HG02870 (cell line): ENCODE measurements around the gene BATF3.

Experiments used
- ATAC-seq: cut with Tn5 transposase; IDR thresholded peaks from one replicate; pipeline ENCODE4 v1.9.1; 2021; ENCODE audit warnings: mild to moderate bottlenecking, moderate library complexity; ENCODE audit not compliant: unreplicated experiment

BATF3 gene

DNA sequence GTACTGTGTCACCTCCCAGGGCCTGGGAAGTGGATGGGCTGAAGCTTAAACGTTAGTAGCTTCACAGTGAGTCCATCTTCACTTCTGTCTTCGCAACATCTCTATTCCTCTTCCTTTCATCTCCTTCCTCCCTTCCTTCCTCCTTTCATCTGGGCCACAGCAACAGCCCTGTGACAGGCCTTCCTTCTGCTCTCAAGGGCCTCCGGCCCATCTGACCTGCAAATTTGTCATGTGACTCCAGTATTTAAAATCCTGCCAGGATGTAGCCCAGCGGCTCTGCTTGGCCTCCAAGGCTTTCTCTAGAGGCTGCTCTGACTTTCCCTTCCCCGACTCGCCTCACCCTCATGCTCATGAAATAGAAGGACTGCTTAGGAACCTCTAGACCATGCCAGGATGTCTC, 10.9 kb upstream of the BATF3 start:
- no peak for ATAC-seq

DNA sequence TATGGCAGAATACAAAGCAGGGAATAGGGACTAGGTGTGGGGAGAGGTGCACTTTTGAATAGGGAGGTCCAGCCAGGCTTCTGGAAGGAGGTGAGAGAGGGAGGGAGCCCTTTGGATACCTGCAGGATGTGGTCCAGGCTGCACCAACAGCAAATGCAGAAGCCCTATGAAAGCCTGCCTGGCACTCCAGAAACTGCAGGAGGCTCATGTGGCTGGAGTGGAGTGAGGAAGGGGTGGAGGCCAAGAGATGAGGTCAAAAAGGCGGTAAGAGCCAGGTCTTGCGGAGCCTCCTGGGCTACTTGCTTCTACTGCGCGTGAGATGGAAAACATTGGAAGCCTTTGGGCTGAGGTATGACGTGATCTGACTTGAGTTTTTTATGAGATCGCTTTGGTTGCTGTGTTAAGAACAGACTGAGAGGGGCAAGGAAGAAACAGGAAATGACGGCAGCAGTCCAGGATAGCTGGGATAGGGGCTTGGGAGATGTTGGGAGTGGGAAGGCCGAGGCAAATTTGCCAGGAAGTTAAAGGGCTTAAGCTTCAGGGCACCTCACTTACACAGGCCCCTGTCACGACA, 4.4 kb upstream of the BATF3 start:
- no peak for ATAC-seq

DNA sequence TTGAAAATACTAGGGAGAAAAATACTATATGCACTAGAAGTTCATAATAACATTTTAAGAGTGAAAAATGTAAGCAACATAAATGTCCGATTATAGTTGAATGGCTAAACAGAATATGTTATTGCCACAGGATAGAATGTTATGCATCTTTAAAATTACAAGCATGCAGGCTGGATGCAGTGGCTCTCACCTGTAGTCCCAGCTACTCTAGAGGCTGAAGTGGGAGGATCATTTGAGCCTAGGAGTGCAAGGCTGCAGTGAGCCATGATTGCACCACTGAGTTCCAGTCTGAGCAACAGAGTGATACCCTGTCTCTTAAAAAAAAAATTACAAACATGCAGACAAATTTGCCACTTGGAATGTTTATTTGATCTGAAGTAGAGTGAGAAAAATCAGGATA, 3.0 kb upstream of the BATF3 start:
- no peak for ATAC-seq

DNA sequence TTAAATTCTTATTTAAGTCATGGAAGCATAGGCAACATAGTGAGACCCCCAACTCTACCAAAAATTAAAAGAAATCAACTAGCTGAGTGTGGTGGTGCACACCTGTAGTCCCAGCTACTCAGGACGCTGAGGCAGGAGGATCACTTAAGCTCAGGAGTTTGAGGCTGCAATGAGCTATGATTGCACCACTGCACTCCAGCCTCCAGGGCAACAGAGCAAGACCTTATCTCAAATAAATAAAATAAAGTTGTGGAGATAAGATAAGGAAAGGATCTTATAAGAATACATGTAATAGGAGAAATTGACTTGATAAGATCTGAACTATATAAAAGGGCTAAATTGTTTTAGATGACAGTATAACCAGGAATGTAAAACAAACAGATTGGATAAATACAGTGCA, 2.3 kb upstream of the BATF3 start:
- no peak for ATAC-seq

DNA sequence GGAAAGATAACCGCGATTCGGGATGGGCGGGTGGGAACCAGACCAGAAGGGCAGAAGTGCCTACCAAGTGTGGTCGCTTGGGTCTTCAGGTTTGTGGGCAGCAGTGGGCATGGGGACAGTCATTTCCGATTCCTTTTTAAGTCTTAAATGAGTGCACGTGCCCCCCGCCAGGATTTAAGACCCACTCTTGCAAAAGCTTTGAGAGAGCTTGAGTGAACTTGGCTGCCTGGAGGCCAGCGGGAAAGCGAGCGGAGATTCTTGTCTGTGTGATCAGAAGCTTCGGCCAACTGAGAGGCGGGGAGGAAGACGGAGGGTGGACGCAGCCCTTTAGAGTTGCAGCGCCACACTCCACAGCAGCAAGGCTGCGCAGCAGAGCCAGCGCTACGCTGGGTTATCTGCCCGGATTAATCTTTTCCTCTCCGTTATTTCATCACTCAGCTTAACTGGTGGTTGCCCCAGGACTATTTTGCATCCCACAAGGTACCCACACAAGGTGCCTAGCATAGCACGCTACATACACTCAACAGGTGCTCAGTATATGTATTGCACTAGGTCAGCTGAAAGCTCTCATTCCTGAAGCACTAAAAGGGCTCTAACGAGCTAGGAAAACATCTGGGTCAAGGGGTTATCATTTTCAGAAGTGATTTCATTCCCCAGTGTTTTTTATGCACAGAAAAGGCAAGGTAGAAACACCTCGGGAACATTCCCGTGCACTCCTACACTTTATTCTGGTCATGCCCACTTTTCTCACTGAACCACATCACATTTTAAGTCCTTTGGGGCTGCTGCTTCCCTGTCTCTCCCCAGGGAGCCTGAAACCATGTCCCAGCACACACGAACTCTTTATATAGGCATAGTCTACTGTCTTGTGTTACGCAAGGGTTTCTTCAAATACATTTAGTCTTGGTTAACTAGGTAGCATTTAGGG, 1.5 kb upstream of the BATF3 start:
- no peak for ATAC-seq

DNA sequence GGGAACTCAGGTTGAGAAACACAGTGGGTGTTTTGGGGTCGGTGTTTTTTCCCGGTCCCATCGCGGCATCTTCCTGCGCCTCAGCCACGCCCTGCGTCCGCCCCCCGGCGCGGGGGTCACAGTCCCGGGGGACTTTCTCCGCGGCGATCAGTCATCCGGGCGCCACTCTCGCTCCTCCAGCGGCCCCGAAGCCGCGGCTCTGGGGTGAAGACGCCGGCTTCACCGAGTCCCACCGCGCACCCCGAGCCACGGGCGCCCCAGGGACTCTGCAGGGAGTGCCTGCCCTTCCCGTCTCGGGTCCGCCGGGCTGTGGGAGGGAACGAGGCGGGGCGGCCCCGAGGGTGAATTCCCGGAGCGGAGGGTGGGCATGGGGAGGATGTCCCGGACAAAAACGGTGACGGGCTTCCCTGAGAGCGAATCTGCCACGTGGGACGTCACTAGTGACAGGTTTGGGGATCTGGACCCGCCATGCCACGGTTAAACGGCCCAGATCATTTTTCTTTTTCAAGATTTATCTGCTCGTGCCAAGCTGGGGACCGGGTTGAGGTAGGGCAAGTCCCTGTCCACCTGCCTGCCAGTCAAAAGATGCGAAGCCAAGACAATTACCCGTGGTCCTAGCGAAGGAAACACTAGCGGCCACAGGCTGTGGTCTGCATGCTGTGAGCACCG, 717 bp upstream of the BATF3 start:
- no peak for ATAC-seq

DNA sequence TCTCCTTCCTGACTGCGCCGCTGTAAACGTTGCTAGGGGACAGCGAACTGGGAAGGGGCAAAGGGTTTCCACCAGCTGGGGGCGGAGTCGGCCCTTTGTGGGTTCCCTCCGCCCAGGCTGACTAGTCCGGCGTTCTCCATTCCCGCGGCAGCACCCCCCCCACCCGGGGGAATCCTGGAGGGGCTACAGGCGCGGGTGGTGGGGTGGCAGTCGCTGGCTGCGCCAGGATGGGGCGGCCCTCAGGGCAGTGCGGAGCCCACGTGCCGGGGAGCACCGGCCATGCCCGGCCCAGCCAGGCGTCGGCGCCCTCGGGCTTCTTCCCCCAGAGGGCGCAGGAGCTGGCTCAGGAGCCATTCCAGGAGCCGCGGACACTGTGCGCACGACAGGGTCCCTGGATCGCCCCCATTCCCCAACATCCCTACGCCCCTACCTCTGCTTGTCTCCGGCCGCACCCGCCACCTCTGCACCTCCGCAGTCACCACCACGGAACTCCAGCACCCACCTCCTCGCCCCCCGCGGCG, 476 bp downstream of the BATF3 start:
- peak; percentile 38 for ATAC-seq

DNA sequence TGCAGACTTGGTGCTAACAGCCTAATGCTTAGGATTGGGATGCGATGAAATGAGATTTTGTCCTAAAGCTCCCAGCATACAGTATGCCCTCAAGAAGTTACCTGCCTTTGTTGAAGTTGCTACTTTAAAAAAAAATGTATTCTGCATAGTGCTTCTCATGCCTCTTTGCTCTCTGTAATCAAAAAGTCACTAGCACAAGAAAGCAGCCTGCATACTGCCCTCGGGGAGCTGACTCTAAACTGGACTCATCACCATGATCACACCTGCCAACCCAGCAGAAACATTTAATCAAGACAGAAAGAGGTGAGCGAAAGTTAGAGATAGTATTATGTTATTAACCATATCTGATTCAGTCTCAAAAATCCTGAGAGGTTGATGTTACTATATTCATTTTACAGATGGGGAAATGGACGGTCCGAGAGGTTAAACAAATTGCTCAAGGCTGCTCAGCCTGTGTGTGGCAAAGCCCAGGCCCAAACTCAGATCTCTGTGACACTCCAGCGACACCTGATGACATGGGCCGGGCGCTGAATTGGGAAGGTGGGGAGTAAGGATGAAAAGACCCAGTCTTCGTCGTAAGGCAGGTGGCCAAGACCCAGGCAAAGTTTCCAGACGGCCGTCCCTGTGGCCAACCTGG, 1.1 kb downstream of the BATF3 start:
- no peak for ATAC-seq

DNA sequence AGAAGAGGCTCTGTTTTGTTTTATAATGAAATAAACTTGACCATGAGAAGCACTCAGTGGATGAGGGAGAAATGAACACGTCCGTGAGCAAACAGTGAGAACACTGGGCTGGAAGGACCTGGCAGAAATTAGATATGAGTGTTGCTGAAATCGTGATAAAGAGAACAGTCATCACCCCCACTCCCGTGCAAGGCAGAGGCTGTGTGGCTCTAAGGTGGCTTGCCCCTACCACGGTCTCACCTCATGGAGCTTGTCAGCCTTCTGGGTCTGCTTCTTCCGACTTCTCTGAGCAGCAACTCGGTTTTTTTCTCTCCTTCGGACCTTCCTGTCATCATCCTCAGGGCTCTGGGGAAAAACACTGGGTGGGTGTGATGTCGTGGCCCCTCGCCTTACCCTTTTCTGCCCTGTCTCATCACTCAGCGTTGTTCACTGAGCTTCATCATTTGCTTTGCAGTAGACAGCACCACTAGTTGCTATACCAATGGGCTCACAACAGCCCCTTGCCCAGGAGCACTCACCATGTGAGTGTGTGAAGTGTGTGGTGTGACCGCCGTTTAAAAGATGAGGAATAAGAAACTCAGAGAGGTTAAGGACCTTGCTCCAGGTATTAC, 2.8 kb downstream of the BATF3 start:
- ATAC-seq: no peak

DNA sequence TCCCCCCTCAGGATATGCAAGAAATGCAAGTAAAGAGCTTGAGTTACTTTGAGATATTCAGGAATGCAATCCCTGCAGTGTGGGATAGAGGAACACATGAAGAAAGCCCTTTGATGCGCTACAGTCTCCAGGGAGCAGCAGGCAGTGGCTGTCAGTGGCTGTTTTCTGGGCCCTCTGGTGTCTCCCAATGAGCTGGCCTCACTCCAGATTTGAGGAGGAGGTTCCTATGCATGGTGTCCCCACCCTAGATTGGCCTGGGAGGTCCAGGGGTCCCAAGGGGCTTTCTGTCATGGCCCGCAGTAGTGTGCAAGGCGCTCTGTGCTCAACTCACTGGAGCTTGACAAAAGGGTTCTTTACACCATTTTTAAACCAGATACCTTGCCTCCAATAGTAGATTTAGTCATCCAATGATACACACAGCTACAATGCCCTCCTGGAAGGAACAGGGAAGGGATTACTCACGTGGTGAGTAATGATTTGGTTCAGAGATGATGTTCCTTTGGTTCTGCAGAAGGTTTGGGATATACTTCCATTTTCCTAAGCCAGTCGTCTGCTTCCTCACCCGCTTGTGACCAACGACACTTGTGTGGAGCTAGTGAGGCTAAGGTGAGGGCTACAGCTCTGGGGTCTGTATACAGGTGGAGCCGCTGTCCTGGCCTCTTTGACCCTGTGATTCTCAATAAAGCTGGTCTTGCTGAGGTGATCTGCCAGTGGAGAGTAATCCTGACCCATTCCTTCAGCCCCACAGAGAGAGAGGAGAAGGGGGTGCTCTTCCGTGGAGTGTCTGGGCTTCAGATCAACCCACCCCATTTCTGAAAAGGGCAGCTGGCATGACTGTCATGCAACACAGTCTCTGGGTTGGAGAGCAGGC, 6.6 kb downstream of the BATF3 start:
- ATAC-seq: no peak

DNA sequence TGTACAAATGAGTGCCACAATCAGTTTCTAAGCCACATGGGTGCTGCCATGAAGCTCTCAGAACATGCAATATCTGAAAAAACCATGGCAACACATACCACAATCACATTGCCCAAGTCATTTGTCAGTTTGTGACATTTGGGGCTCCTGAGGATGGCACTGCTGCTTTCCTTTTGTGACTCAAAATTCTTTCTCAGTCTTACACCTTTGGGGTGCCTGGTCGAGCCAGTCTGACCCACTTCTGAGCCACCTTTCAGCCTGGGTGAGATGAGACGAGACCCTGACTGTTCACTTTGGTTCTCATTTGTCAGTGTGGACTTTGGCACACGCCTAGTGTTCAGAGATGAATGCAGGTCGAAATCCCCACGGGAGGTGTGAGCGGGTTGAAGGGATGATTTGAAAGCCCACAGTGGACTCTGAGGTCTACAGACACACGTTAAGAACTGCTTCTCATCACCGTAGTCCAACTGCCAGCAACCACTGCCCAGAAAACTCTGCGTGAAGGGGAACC, 8.0 kb downstream of the BATF3 start:
- peak; percentile 44 for ATAC-seq

DNA sequence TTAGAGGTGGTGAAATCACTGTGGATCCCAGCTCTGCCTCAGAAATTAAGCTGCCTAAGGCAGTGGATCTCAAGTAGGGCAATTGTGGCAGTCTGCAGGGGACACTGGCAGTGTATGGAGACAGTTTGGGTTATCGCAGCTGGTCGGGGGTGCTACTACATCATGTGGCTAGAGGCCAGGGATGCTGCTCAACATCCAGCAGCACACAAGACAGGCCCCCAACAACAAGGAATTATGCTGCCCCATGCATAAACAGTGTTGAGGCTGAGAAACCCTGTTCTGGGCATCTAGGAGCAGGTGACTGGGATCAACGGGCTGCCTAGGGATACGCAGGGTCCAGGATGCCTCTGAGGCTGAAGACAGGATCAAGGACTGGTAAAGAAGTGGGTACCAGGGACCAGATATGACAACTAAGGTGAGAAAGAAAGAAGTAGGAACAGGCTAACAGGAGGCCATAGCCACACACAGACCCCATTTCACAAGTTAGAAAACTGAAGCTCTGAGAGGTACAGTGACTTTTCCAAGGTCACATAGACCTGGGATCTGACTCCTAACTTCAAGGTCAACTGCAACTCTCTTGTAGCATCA, 8.7 kb downstream of the BATF3 start:
- no peak for ATAC-seq

DNA sequence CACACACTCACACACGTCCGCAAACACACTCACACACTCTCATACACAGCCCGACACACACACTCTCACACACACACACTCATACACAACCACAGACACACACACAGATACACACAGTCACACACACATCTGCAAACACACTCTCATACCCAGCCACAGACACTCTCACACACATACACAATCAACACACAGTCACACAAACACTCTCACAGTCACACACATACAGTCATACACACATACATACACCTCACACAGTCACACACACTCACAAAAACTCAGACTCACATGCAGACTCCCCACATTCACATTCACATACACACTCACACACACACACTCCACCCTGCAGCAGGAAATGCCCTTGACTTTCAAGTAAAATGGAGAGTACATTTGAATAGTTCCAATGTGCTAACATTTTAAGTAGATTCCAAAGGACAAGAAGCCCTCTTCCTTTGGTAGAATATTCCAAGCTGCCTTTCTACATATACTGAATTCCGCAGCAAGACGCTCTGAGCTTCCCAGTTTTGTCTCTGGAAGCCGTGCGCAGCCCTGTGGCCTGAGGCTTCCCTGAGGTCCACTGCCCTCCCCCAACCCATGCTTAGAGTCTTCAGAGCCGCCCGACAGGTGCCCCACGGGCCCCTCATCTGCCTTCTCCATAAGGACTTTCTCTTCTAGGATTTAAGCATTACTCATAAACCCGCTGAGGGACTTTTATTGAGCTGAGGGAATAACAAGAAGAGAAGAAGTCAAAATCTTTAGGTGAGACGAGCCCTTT, 9.7 kb downstream of the BATF3 start:
- no peak for ATAC-seq

DNA sequence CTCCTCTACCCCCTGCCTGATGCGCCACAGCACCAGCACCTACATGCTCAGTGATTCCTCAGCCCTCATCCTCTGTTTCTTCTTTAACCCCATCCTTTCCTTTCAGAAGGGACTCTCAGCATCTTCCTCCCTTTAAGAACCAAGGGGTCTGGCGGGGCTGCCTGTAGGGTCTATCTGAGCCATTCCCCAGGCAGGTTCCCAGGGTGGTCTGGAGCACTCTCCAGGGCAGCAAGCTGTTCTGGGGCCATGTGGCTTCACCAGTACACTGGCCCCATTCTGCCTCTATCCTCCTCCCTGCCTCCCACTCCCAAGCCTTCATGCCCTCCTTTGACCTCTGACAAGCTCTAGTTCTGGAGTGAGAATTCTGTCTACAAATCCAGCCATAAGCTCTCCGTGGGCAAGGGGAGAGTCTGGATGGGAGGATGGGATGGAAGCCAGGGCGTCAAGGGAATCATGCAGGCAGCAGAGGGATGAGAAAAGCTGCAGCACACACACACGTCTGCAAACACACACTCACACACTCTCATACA, 10.4 kb downstream of the BATF3 start:
- no peak for ATAC-seq

DNA sequence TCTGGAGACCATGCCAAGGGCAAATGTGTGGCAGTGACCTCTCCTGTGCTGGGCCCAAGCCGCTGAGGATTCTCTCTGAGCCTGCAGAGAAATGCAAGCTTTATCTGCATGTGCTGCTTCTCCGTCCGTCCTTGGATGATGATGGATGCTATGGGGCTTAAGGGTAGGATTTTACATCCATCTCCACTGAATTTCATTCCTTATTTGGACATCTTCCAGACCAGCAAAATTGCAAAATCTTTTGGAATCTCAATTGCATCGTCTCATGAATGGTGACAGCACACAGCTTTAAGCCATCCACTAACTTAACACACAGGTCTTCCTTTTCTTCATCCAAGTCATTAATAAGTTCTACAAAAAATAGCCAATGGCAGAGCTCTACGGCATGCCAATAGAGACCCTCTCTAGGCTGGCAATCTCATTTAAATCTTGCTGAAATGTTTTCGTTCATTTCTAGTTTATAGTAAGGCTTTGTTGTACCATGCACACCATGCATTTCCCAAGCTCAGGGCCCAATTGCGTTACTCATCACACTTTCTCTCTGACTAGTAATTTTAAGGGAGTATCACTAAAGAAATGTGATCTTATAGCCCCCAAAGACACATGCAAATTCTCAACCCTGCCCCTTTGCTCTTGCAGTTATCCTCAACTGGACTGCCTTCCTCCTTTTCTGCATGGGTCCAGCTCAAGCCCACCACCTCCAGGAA, 11.1 kb downstream of the BATF3 start:
- ATAC-seq: no peak

DNA sequence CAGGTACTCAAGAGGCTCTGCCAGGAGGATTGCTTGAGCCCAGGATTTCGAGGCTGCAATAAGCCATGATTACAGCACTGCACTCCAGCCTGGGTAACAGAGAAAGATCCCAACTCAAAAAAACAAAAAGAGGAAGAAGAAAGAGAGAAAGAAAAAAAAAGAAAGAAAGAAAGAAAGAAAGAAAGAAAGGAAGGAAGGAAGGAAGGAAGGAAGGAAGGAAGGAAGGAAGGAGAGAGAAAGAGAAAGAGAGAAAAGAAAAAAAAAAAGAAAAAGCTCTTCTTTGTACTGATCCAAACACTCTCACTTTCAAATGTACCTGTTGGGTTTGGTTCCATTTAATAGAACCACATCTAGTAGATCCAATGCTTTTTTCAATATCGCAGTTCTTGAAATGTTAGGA, 11.8 kb downstream of the BATF3 start:
- ATAC-seq: no peak

DNA sequence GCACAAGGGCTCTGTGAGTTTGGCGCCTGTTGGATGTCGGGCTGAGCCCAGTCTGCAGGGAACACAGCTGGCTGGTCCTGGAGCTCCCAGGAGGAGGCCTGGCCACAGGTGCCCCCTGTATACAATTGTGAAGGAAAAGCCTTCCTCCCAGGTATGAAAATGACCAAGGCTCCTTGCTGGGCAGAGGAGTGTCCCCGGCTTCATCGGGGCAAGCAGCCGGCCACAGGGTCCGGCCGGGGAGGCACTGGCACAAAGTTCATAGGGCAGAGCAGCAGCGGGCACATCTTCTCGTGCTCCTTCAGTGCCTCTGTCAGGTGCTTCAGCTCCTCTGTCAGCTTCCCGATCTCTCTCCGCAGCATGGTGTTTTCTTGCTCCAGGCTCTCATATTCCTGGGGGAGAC, 13.0 kb downstream of the BATF3 start:
- no peak for ATAC-seq

DNA sequence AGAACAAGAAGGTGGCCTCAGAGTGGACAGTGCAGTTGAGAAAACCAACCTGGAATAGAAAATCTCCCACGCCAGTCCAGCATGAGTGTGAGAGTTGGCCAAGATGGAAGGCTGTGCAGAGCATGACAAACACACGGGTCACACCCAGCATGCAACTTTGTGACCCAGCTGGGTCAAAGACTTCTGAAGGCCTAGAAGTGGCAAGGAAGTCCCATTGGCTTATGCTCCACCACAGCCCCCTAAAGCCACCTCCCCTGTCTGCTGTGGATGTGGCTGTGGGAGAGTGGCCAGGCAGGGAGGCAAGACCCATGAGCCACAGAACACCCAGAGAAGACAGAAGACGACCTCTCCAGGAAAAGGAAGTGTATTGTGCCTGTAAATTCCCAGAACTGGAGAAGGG, 13.6 kb downstream of the BATF3 start:
- no peak for ATAC-seq
